ENCODE measurements around the gene TRAF2. TPM values are rescaled to one million over a fixed set of nuclear protein-coding genes. Genes with fewer than 3 reads are reported as not detected.

Gene TRAF2
- total RNA-seq, 6 experiments from 2014 or later: 11.1 to 15.9 (median 13.6) TPM

GRCh38 chr9:136965771-136966484, 79.6 kb downstream of the TRAF2 start:
- no peaks in the 10 kb centered on the region for H3K9me3 Mint-ChIP-seq
- no peak for TF ChIP-seq CTCF (IDR thresholded peaks at IDR 0.05)
- peaks cover 10% of the 10 kb centered on the region for H3K4me1 Mint-ChIP-seq (ENCODE audit: low read depth)
- no peaks in the 10 kb centered on the region for H3K36me3 Mint-ChIP-seq (ENCODE audit: low read depth)
- no peak for DNase-seq
- no peak overlapping the region for H3K4me3 Mint-ChIP-seq
- H3K27ac Mint-ChIP-seq: no peak overlapping the region
- peaks cover 7% of the 10 kb centered on the region for H3K27me3 Mint-ChIP-seq (ENCODE audit: insufficient read depth)

DNA sequence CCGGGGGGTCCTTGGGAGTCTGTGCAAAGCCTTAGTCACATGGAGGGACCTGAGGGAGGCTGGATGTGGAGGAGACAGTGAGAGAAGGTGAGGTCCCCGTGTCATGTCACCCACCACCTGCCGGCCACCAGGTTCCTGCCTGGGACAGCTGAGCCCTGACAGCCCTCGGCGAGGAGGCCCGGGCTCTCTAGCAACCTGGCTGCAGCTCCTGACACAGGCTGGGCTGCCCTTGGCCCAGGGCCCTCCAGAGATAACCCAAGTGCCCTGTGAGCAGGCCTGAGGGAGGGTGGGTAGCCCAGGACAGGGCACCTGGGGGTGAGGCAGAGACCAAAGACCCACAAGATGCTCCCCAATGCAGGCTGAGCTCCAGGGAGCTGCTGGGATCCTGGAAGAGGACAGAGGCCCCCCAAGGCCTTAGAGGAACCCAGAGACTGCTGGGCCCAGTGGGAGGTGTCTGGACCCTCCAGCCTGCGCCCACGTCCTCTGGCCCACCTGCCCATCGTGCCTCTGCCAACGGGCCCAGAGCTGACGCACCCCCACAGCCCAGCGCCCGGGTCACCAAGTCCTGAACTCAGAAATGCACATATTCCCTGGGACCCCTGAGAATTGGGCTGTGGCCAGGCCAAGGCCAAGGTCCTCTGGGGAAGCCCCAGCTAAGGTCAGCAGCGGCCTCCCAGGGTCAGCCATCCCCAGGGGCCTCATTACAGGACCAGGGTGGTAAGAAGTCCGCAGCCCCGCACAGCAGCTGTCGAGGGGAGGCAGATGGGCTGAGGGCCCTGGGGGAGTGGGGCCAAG, 82.2 kb downstream of the TRAF2 start:
- Mint-ChIP-seq H3K36me3 (ENCODE audit: low read depth) (no peaks in the 10 kb centered on the region), H3K27me3 (ENCODE audit: insufficient read depth) (peaks cover 3% of the 10 kb centered on the region), H3K4me1 (ENCODE audit: low read depth) (peaks cover 10% of the 10 kb centered on the region), H3K9me3 (no peaks in the 10 kb centered on the region), H3K4me3 (no peak overlapping the region), H3K27ac (no peak overlapping the region)
- no peak for DNase-seq
- TF ChIP-seq CTCF (IDR thresholded peaks at IDR 0.05): no peak

GRCh38 chr9:136969150-136969549, 82.8 kb downstream of the TRAF2 start:
- Mint-ChIP-seq H3K4me3 (no peak overlapping the region), H3K9me3 (no peaks in the 10 kb centered on the region), H3K27ac (no peak overlapping the region), H3K36me3 (ENCODE audit: low read depth) (no peaks in the 10 kb centered on the region), H3K27me3 (ENCODE audit: insufficient read depth) (peaks cover 3% of the 10 kb centered on the region), H3K4me1 (ENCODE audit: low read depth) (peaks cover 10% of the 10 kb centered on the region)
- no peak for TF ChIP-seq CTCF (IDR thresholded peaks at IDR 0.05)
- no peak for DNase-seq

GRCh38 chr9:136969774-136970173, 83.5 kb downstream of the TRAF2 start:
- Mint-ChIP-seq H3K9me3 (no peaks in the 10 kb centered on the region), H3K36me3 (ENCODE audit: low read depth) (no peaks in the 10 kb centered on the region), H3K27me3 (ENCODE audit: insufficient read depth) (peaks cover 3% of the 10 kb centered on the region), H3K4me3 (no peak overlapping the region), H3K27ac (no peak overlapping the region), H3K4me1 (ENCODE audit: low read depth) (peaks cover 10% of the 10 kb centered on the region)
- TF ChIP-seq CTCF (IDR thresholded peaks at IDR 0.05): no peak
- no peak for DNase-seq

- no peak for TF ChIP-seq CTCF (IDR thresholded peaks at IDR 0.05)
- Mint-ChIP-seq H3K4me3 (no peak overlapping the region), H3K9me3 (no peaks in the 10 kb centered on the region), H3K27ac (no peak overlapping the region), H3K4me1 (ENCODE audit: low read depth) (peaks cover 10% of the 10 kb centered on the region), H3K27me3 (ENCODE audit: insufficient read depth) (peaks cover 3% of the 10 kb centered on the region), H3K36me3 (ENCODE audit: low read depth) (no peaks in the 10 kb centered on the region)
- DNase-seq: no peak
Observed at GRCh38 chr9:136970361-136970760, 84.0 kb downstream of the TRAF2 start.
